Upper lobe of left lung (tissue), 6 donors: ENCODE measurements around the gene BCL2. TPM values are rescaled to one million over a fixed set of nuclear protein-coding genes. Genes with fewer than 3 reads are reported as not detected.

Experiments
- ATAC-seq, 2 donors: fragments of 200-7000 bp; cut with Tn5 transposase; one replicate each; pipeline ENCODE4 v1.9.1; 2022; ENCODE audit warnings: mild to moderate bottlenecking in 2 of 2, moderate library complexity in 2 of 2; ENCODE audit not compliant: low FRiP score in 2 of 2
- DNase-seq, 2 donors: peaks; one replicate each; pipeline ENCODE4 v3.0.0-alpha.2; 2019 to 2020
- H3K27ac ChIP-seq, 4 donors: fragments of 200-600 bp; sonication (generic); one replicate each; pipeline ENCODE4 v1.5.1; 2016 to 2019
- H3K27me3 ChIP-seq, 4 donors: fragments of 200-600 bp; sonication (generic); one replicate each; pipeline ENCODE4 v1.5.1; 2017 to 2019
- H3K36me3 ChIP-seq, 4 donors: fragments of 200-600 bp; sonication (generic); one replicate each; pipeline ENCODE4 v1.5.1; 2016 to 2019
- H3K4me1 ChIP-seq, 4 donors: fragments of 200-600 bp; sonication (generic); one replicate each; pipeline ENCODE4 v1.5.1; 2018 to 2019
- H3K4me3 ChIP-seq, 4 donors: fragments of 200-600 bp; sonication (generic); one replicate each; pipeline ENCODE4 v1.5.1; 2017 to 2019; ENCODE audit warnings: mild to moderate bottlenecking in 2 of 4, moderate library complexity in 1 of 4
- H3K9me3 ChIP-seq, 4 donors: fragments of 200-600 bp; sonication (generic); one replicate each; pipeline ENCODE4 v1.5.1; 2018 to 2019
- EP300 ChIP-seq, 4 donors: sonication (generic); formaldehyde crosslinking; IDR thresholded peaks; one replicate each; pipeline ENCODE4 v1.5.1; 2017; ENCODE audit warnings: antibody characterized with exemption in 4 of 4, control low read depth in 2 of 4
- POLR2A ChIP-seq, 4 donors: fragments of 450-650 bp; IDR thresholded peaks; one replicate each; pipeline ENCODE4 v1.5.1; 2016 to 2017; ENCODE audit warnings: antibody characterized with exemption in 4 of 4, mild to moderate bottlenecking in 2 of 4
- POLR2AphosphoS5 ChIP-seq, 2 donors: sonication (generic); formaldehyde crosslinking; IDR thresholded peaks; one replicate each; pipeline ENCODE4 v1.5.1; 2017; ENCODE audit warnings: antibody characterized with exemption in 2 of 2
- WGBS, 2 donors: methylation state at CpG; one replicate each; pipeline ENCODE4 v1.1.5; 2017 to 2018; 5-methylcytosine and 5-hydroxymethylcytosine counted together
- total RNA-seq, 6 donors: library from RNA; depleted of rRNA in 4 of 6; stranded (reverse); fragments of >200 nt in 4 of 6; gene quantifications; one replicate each; pipeline versions ENCODE4 v1.1.0 to v1.2.1, GENCODE V29; 2016 to 2021
- TF ChIP-seq, protein P1 (sequence below), 6 experiments: fragments of 450-650 bp in 4 of 6; fragments of 200-600 bp in 2 of 6; sonication (generic) in 2 of 6; IDR thresholded peaks; one replicate each; pipeline ENCODE4 v1.5.1; 2016 to 2019; ENCODE audit warnings: antibody characterized with exemption in 6 of 6
- donor health status: DM: no; HTN: no; CAD: no; lungs with moderate emphysema.
- donor health status: DM: no; HTN: yes; CAD: no; lungs with severe emphysema.

The BCL2 gene
- total RNA-seq, 6 donors from 2014 or later, result 5.9 to 19.9 (median 11.4) TPM

DNA sequence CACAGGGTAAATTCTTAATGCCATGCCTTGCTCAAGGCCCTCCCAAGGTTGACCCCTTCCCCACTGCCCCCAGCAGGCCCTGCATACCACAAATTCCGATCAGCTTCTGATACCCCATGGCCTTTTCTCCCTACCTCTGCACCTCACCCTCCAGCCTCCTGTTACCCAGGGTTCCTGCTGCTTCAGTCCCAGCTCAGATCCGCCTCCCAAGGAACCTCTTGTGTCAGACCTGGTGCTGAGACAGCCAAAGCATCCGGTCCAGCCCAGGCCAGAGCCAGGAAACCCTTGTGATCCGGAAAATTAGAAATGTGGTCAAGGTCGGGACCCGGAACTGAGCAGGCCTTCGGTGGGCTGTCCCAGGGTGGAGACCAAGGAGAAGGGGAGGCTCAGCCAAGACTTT is 231.3 kb downstream of the BCL2 start:
- H3K36me3 ChIP-seq, result no peaks in the 10 kb centered on the region
- H3K4me3 ChIP-seq, result no peak overlapping the region
- no peak for ATAC-seq
- 72 to 82% methylated on average over 6 to 7 of the region's 7 CpGs for WGBS, 2 donors
- no peaks in the 10 kb centered on the region for H3K4me1 ChIP-seq
- H3K9me3 ChIP-seq, result no peaks in the 10 kb centered on the region
- DNase-seq, result no peak
- TF ChIP-seq, protein P1, sequence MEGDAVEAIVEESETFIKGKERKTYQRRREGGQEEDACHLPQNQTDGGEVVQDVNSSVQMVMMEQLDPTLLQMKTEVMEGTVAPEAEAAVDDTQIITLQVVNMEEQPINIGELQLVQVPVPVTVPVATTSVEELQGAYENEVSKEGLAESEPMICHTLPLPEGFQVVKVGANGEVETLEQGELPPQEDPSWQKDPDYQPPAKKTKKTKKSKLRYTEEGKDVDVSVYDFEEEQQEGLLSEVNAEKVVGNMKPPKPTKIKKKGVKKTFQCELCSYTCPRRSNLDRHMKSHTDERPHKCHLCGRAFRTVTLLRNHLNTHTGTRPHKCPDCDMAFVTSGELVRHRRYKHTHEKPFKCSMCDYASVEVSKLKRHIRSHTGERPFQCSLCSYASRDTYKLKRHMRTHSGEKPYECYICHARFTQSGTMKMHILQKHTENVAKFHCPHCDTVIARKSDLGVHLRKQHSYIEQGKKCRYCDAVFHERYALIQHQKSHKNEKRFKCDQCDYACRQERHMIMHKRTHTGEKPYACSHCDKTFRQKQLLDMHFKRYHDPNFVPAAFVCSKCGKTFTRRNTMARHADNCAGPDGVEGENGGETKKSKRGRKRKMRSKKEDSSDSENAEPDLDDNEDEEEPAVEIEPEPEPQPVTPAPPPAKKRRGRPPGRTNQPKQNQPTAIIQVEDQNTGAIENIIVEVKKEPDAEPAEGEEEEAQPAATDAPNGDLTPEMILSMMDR (IDR thresholded peaks at IDR 0.05), result no peak
- TF ChIP-seq POLR2A (IDR thresholded peaks at IDR 0.05) (no peak), POLR2AphosphoS5 (IDR thresholded peaks at IDR 0.05) (no peak), EP300 (IDR thresholded peaks at IDR 0.05) (no peak)
- no peak overlapping the region for H3K27ac ChIP-seq
- no peaks in the 10 kb centered on the region for H3K27me3 ChIP-seq

DNA sequence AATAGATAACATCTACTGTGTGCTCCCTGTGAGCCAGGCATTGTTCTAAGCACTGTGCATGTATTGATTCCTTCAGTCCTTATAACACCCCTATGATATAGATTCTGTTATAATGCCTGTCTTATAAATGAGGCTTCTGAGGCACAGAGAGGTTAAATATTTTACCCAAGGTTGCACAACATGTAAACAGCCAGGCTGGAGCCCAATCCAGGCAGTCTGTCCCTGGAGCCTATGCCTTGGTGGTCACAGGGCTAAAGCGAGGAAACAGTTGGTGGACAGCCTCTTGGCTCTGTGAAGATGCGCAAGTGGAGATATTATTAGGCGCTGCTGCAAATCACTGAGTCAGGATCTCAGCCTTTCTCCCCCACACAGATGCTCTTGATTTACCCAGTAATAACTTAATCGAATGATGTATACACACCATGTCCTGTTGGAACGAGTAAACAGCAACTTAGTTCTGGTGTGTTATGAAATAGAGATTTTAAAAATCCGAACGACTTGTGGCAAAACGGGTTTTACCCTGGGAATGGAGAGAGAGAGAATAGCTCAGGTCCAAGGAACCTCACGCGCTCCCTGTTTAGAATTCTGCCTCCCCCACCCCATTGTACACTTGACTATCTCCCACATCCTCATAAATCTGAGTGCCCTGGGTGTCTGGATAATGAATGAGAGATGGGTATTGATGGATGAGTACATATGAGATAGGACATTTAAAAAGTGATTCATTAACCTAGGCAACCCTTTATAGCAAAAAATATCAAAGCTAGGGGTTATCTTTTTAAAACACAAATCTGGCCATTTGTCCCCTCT is 231.9 kb downstream of the BCL2 start:
- Histone ChIP-seq H3K4me3 (no peak overlapping the region), H3K36me3 (no peaks in the 10 kb centered on the region), H3K9me3 (no peaks in the 10 kb centered on the region), H3K4me1 (no peaks in the 10 kb centered on the region), H3K27ac (no peak overlapping the region), H3K27me3 (no peaks in the 10 kb centered on the region)
- WGBS, 2 donors, result 80 to 86% methylated on average over 10 of the region's 10 CpGs
- TF ChIP-seq, protein P1 (IDR thresholded peaks at IDR 0.05), result no peak
- TF ChIP-seq POLR2A (IDR thresholded peaks at IDR 0.05), result no peak
- TF ChIP-seq POLR2AphosphoS5 (IDR thresholded peaks at IDR 0.05), result no peak
- ATAC-seq (no peak), DNase-seq (no peak)

DNA sequence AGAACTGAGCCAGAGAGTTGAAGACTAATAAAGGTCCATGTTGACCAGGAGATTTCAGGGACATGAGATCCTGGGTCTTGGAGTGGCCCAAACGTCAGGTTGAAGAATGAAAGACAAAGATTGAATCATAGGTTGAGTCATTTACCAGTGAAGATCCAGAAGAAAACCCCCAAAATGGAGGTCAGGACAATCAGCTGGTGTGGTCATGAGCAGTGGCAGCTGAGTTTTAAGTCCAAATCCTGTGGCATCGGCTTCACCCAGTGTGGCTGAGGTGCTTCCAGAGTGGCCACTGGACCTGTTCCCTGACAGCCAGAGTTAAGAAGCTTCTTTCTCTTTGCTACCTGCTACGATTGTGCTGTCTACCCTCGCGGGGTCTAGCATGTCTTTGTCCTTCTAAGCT is 234.0 kb downstream of the BCL2 start:
- Histone ChIP-seq H3K27ac (no peak overlapping the region), H3K36me3 (no peaks in the 10 kb centered on the region), H3K4me3 (no peak overlapping the region), H3K27me3 (no peaks in the 10 kb centered on the region), H3K9me3 (no peaks in the 10 kb centered on the region), H3K4me1 (no peaks in the 10 kb centered on the region)
- TF ChIP-seq EP300 (IDR thresholded peaks at IDR 0.05) (no peak), POLR2AphosphoS5 (IDR thresholded peaks at IDR 0.05) (no peak), POLR2A (IDR thresholded peaks at IDR 0.05) (no peak)
- TF ChIP-seq, protein P1 (IDR thresholded peaks at IDR 0.05), result no peak
- WGBS, 2 donors, result 86 to 87% methylated on average over 5 of the region's 5 CpGs
- ATAC-seq, result no peak
- DNase-seq, result no peak

DNA sequence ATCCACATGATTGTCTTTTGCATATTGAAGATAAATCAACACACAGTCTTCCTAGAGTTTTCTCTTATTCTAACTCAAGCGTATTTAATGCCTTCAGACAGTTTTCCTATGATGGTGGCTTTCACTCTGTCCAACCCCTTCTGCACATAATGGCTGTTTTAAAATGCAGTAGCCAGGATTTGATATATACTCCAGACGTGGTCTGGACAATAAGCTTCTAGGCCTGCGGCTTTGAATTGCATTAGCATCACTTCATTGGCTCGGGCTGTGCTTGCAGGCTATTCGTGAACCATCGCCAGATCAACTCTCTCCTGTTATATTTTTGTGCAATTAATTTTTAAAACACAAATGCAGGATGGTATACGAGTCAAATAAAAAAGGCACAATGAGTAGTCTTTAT is 235.3 kb downstream of the BCL2 start:
- Histone ChIP-seq H3K4me1 (no peaks in the 10 kb centered on the region), H3K27me3 (no peaks in the 10 kb centered on the region), H3K9me3 (no peaks in the 10 kb centered on the region), H3K4me3 (no peak overlapping the region), H3K36me3 (no peaks in the 10 kb centered on the region), H3K27ac (no peak overlapping the region)
- no peak for TF ChIP-seq POLR2AphosphoS5 (IDR thresholded peaks at IDR 0.05)
- no peak for TF ChIP-seq POLR2A (IDR thresholded peaks at IDR 0.05)
- no peak for ATAC-seq
- 97 to 98% methylated on average over 7 of the region's 7 CpGs for WGBS, 2 donors
- no peak for DNase-seq

DNA sequence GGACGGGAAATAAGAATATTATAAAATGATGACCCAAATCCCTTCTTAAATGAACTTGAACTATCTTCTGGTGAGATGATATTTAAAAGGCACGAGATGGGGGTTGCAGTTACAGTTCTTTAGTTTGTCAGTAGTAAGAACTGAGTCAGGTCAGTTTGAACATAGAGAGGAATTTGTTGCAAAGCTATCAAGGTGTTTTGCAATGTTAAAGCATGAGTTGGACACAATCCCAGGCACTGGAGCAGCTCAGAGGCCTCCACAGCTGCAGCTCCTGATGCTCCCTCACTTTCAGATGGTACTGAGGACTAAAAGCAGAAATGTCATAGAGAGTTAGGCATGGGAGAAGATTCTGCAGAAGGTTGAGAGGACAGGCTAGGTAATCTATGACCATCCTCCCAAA is 236.0 kb downstream of the BCL2 start:
- no peaks in the 10 kb centered on the region for H3K4me1 ChIP-seq
- no peak for DNase-seq
- H3K27ac ChIP-seq, result no peak overlapping the region
- no peaks in the 10 kb centered on the region for H3K27me3 ChIP-seq
- no peaks in the 10 kb centered on the region for H3K36me3 ChIP-seq
- TF ChIP-seq POLR2A (IDR thresholded peaks at IDR 0.05) (no peak), POLR2AphosphoS5 (IDR thresholded peaks at IDR 0.05) (no peak), EP300 (IDR thresholded peaks at IDR 0.05) (no peak)
- TF ChIP-seq, protein P1 (IDR thresholded peaks at IDR 0.05), result no peak
- WGBS, 2 donors, result 70 to 89% methylated on average over 2 of the region's 2 CpGs
- no peak for ATAC-seq
- H3K4me3 ChIP-seq, result no peak overlapping the region
- no peaks in the 10 kb centered on the region for H3K9me3 ChIP-seq
